GM15510 (cell line): Measurements from ENCODE around the gene GADL1.

Experiments used
- POLR2A ChIP-seq: IDR thresholded peaks from 3 replicates; pipeline ENCODE4 v1.6.1; 2011; ENCODE audit warnings: borderline replicate concordance; ENCODE audit not compliant: insufficient read length; ENCODE audit errors: extremely low read depth

Gene GADL1

DNA sequence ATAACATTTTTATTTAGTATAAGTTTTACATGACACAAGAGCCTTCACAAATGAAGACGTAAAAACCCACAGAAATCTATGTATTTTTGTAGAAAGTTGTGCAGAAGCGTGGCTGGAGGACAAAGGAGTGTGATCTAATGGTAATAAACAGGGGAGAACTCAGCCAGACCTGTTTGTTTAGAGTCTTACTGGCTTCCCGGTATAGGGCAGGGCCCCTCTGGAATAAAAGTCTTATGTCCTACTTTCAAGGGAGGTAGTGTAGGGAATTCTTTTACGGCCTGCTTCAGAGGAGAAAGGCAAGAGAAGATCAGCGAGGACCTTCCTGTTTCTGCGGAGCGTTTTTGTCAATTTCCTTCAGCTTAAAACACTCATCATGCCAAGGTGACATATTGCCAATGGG, 184.4 kb downstream of the GADL1 start:
- no peak for TF ChIP-seq POLR2A

DNA sequence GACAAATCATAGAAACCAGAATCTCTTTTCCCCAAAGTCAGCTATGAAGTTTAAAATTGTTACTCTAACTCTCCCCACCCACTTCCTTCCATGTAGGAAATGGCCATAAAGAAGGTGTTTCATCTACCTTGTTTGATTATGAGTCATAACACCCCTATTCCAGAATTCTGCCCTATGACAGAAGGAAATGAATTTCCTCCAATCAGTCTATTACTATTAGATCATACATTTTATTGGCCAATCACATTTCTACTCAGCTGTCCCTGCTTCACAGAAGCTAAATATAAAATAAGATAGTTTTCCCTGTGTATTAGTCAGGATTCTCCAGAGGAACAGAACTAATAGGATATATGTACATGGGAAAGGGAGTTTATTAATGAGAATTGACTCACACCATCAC, 186.0 kb downstream of the GADL1 start:
- TF ChIP-seq POLR2A: no peak

DNA sequence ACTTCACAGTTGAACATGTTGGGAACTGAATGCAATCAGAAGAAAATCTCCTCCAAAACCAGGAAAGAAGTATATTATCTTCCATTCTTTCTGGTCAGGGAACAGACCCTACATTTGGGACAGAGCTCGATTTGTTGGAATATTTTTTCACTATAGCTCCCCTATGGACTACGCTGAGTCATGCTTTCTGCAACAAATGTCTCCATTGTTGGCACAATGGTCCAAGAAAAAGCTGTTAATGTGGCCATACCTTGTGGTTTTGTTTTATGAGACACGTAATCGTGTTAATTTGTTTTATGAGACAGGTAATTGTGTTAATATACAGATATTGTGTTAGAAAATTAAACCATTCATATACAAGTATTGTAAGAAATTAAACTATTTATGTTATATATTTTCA, 186.6 kb downstream of the GADL1 start:
- TF ChIP-seq POLR2A: no peak

DNA sequence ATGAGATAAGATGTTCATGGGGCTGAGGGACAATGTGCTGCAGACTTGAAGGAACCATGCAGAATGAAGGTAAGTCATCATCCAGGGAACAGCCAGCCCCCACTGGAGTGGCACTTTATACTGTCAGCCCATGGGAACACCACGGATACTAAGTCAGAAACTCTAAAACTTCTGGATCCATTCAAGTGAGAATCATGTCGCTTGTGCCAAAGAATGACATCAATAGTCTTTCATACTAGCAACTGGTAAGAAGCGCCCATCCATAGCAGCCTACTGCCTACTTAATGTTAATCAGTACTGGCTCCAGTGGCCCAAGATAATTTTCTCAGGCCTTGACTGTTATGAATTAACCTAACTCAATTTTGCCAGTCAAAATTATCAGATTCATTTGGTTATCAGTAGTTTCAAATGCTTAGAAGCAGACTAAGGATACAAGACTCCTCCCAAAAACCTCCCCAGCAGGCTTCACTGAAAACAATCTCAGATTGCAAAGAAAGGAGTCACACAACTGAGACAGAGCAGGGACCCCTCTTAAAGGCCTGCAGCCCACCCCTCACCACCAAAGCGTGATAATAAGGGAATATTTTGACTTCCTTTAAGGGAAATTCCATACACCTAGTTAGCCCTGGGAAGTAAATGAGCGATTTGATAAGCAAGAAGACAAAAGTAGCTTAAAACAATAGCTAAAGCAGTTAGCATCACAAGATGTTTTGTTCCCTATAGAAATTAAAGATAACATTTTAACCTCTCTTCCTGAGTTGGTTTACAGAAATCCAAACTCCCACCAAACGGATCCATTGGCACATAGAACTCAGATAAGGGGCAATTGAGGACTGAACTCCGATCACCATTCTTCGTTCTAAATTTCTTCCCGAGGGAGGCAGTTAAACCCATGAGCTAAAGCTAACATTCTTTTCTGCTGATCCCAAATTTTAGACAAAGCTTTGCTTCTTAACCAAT, 189.2 kb downstream of the GADL1 start:
- TF ChIP-seq POLR2A: no peak

DNA sequence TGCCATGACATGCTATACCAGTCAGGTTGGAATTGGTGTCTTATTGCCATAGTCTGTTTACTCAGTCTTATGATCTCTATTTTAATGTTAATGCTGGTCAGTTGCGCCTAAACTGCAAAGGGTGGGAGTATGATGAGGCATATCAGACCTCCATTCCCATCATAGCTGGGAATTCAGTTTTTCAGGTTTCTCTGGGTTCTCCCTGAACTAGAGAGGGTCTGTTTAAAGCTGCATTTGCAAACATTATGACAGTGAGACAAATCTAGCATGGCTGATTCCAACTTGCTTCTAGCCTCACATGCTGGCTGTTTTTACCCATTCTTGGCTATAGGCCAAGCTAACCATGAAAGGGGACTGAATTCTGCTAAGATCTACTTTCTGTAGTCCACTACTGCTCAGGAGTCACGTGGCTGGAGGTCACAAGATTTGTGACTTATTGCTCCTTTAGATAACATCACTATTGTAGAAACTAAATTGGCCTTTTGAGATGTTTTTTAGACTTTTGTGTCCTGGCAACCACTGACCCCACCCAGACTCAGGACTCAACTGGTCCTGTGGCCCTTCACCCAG, 191.5 kb downstream of the GADL1 start:
- no peak for TF ChIP-seq POLR2A

DNA sequence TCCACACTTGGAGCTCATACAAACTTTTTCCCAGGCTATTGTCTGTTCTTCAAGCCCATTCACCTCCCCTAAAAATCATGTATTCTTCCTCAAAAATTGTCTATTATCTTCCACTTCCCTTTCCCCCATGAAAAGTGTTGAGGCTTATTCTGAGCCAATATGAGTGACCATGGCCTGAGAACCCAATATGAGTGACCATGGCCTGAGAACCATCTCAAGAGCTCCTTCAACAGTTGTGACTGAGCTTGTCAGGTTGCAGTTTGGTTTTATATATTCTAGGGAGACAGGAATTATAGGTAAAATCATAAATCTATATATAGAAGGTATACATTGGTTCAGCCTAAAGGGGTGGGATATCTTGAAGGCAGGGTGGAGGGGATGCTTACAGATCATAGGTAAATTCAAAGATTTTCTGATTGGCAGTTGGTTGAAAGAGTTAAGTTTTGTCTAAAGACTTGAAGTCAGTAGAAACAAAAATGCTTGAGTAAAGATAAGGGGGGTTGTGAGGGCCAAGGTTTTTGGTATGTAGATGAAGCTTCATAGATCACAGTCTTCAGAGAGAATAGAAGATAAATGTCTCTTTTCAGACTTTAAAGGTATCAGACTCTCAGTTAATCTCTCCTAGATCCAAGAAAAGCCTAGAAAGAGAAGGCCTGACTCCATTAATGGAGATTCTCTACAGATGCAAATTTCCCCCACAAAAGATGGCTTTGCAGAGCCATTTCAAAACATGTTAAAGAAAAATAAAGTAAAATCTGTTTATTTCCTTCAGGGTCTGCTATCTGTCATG, 192.2 kb downstream of the GADL1 start:
- TF ChIP-seq POLR2A: no peak

DNA sequence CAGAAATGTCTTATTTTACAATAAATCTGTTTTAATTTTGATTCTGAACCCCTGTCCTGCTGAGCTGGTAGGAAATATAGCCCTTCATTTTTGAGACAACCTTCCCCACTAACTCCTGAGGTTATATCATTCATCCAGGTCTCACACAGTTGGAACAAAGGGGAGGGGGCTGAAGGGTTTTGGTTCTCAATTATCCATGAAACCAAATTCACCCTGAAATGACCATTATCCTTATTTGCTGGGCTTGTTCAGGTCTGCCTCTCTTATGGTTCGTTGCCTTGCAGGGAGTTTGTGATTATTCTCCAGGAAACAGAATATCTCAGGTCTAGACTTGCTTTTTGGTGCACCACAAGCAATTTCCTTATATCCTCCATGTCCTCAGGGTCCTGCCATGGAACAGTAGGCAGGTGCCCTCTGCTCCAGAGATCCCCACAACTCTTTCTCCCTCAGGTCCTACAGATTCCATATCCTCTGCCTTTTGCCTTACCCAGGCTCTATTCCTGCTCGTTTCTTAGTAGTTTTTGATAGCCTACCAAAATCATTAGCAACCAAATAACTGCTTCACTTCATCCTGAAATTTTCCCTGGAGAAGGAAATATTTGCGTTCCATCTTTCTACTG, 193.6 kb downstream of the GADL1 start:
- TF ChIP-seq POLR2A: no peak

DNA sequence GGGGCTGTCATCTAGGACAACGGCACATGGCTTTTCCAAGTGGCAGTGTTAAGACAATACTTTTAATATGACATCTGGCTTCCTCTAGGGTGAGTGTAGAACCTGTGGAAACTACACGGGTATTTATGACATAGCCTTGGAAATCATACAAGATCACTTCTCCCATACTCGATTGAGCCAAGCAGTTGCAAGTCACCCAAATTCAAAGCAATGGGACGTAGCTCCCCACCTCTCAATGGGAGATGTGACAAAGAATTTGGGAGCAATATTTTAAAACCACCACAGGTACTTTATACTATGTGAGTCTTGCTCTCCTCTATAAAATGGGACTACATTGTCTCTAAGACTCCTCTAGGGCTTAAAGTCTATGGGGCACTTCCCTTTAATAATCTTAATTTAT, 194.5 kb downstream of the GADL1 start:
- TF ChIP-seq POLR2A: no peak

DNA sequence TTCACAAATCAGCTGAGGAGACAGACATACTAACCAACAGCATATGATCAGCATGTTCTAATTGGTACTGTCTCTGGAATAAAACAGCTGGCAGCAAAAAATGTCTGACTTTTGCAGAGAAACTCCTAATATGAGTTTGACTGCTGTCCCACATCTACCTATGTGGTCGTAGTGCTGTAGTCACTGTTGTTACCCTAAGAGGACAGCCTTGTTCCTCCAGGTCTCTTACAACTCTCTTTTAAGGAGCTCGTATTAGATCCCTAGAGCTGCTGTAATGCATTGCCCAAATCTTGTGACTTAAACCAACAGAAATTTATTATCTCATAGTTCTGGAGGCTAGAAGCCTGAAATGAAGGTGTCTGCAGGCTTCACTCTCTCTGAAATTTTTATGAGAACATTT, 195.9 kb downstream of the GADL1 start:
- TF ChIP-seq POLR2A: no peak

DNA sequence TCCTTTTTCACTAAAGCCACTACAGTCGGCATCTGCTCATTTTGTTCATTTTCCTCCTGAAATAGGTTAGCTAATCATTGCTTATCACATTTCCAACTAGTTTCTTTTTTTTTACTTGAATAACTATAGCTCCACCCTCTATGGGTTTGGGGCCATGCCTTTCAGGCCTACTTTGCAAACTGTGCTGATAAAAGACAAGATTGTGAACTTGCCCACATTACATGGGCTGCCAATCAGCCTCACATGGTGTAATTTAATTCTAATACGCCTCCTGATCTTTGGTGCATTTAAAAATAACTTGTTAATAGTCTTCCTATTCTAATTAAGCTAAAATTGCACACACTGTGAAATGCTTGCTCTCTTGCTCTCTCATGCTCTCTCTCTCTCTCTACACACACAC, 197.6 kb downstream of the GADL1 start:
- TF ChIP-seq POLR2A: no peak

DNA sequence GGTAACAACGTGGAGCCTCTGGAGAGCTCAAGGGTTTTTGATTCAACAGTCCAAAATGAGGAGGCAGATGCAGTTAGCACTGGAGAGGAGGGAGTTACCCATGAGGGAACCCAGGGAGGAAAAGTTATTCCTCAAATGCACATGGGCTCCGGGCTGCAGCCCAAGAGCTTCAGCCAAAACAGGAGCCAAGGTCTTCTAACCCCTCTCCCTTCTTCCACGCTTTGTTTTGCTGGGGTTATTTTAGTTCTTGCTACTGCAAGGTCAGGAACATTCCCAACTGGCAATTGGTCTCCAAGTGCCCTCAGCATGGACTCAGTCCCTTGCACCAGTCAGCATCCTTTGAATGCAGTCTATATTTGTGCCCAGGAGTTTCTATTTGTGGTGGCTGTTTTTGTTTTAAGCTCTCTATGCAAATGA, 198.1 kb downstream of the GADL1 start:
- TF ChIP-seq POLR2A: no peak

DNA sequence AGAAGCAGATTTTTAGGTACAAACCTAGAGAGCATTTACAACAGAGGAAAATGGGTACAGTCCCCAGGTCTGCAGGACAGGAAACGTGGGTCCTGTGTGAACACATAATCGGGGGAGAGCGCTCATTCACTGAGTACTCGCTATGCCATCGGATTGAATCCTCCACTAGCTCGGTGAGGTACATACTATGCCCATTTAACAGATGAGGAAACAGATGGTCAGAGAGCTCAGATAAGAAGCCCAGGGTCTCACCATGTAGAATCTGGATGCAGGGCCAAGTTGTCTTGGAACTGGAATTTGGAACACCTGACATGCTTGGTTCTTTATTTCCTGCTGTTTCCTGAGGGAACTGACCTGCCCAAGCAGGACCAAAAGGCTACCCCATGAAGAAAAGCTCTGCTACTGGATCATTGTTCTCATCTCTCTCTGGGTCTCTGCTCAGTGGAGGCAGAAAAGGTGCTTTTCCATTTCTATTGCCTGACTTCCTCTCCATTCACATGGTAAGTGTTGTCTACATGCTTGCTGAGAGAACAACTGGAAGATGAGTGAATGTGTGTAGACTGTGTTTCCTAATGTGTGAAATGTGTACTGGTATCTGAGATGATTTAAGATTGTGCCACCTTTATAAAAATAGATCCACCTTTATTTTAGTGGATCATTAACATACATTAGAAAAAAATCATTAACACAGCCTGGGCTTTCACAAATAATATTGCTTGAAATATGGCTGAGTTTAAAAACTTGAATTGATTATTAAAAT, 199.0 kb downstream of the GADL1 start:
- no peak for TF ChIP-seq POLR2A

DNA sequence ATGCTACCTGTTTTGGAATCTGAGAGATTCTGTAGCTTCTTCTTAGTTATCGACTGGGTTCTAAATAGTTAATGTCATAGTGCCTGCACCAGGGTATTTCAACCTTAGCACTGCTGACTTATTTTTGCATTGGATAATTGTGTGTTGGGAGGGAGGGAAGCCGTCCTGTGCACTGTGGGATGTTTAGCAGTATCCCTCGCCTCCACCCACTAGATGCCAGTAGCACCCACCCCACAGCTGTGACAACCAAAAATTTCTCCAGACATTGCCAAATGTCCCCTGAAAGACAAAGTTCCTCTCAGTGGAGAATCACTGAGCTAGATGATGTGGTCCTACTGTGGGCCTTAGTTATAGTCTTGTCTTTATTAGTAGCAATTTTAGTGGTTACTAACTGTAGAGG, 199.8 kb downstream of the GADL1 start:
- TF ChIP-seq POLR2A: no peak

DNA sequence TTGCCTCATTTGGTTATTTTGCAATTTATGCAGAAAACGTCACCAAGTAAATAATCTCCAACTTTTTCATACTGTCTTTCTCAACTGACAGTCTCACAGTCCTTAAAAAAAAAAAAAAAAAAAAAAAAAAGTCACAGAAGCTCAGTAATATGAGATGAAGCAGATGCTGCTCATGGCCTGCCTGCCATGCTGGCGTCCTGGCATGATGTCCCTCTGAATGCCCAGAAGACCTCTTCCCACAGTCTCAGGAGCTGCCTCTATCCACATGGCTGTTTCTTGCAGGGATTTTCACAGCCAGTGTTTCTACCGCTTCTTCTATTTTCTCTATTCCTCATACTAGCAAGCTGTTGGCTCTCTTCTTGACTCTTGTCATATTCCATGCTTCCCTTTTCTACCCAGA, 200.3 kb downstream of the GADL1 start:
- no peak for TF ChIP-seq POLR2A
